Measurements from ENCODE around the gene OR2J2. TPM values are rescaled to one million over a fixed set of nuclear protein-coding genes. Genes with fewer than 3 reads are reported as not detected.
"Not testable (repeated sequence)": the region's sequence is repeated elsewhere in the genome, so short reads cannot be mapped to it uniquely, and the experiment has no call there.

OR2J2 gene
- total RNA-seq, 1 donor from 2014 or later: not detected

DNA sequence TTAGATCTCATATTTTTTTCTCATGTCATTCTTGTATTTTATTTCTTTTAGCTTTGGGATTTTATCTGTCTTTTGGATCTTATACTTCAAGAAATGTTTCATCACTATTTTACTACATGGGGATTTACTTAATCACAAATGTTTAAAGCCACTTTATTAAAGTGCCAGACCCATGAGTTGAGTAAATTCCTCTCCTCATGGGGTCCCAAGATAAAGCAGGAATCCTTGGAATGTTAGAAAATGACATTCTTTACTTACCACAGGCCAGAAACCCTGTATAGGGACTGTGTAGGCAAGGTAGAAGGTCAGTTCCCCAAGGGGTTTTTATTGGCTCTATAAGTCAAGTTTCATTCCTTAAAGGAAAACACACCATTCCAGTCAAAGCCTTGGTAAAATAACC is 28.4 kb upstream of the OR2J2 start:
- Mint-ChIP-seq H3K27me3 (ENCODE audit: low read depth, unreplicated experiment) (no peaks in the 10 kb centered on the region), H3K4me3 (ENCODE audit: unreplicated experiment) (no peak overlapping the region), H3K36me3 (ENCODE audit: low read depth, unreplicated experiment) (peaks cover 4% of the 10 kb centered on the region), H3K27ac (ENCODE audit: unreplicated experiment) (peak overlapping the region; percentile 92), H3K9me3 (ENCODE audit: unreplicated experiment) (peaks cover 8% of the 10 kb centered on the region), H3K4me1 (ENCODE audit: low read depth, unreplicated experiment) (no peaks in the 10 kb centered on the region)
- no peak for TF ChIP-seq CTCF (IDR thresholded peaks at IDR 0.05; ENCODE audit: insufficient read depth, low read depth, low read length)
- no peak for TF ChIP-seq EZH2 (IDR thresholded peaks at IDR 0.05; ENCODE audit: insufficient read depth, low read length)
- Histone ChIP-seq H4K20me1 (ENCODE audit: insufficient read depth, low read length) (no peaks in the 10 kb centered on the region), H3K27me3 (ENCODE audit: insufficient read depth, low read length) (no peaks in the 10 kb centered on the region), H3K36me3 (ENCODE audit: insufficient read depth, low read length) (no peaks in the 10 kb centered on the region), H3K4me1 (ENCODE audit: insufficient read depth, low read length) (no peaks in the 10 kb centered on the region), H3K9ac (ENCODE audit: low read length) (no peak overlapping the region), H3K4me3 (ENCODE audit: insufficient read depth, low read depth, low read length) (no peak overlapping the region), H3K27ac (ENCODE audit: low read depth, low read length) (no peak overlapping the region), H3K9me3 (ENCODE audit: insufficient read depth, low read depth, low read length) (no peaks in the 10 kb centered on the region), H3K4me2 (ENCODE audit: low read length) (no peak overlapping the region), H3K79me2 (ENCODE audit: insufficient read depth, low read length) (no peaks in the 10 kb centered on the region), H2AFZ (ENCODE audit: low read depth, low read length) (no peak overlapping the region)
- no peak for DNase-seq (ENCODE audit: low read depth)
- no peak for FAIRE-seq

DNA sequence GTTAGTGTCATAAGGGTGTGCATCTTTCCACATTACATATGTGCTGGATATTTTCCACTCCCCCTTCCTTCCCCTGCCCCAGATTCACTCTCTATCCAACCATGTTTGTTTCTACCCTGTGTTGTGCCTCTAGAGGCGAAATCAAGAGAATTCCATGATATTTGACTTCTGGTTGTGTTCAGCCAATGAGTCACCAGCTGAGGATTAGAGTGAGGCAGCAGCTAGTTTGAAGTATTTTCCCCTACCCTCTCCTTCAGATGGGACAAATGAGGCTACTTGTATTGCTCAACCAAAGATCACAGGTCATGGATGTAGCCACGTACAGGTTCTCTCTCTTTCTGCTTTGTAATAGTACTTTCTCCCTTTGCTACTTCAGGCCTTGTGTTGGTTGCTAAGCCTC is 24.5 kb upstream of the OR2J2 start:
- Mint-ChIP-seq H3K36me3 (ENCODE audit: low read depth, unreplicated experiment) (peaks cover 4% of the 10 kb centered on the region), H3K4me1 (ENCODE audit: low read depth, unreplicated experiment) (no peaks in the 10 kb centered on the region), H3K9me3 (ENCODE audit: unreplicated experiment) (peaks cover 12% of the 10 kb centered on the region), H3K27me3 (ENCODE audit: low read depth, unreplicated experiment) (no peaks in the 10 kb centered on the region), H3K27ac (ENCODE audit: unreplicated experiment) (peak overlapping the region; percentile 47), H3K4me3 (ENCODE audit: unreplicated experiment) (no peak overlapping the region)
- Histone ChIP-seq H3K4me2 (ENCODE audit: low read length) (no peak overlapping the region), H2AFZ (ENCODE audit: low read depth, low read length) (no peak overlapping the region), H3K4me3 (ENCODE audit: insufficient read depth, low read depth, low read length) (no peak overlapping the region), H3K9me3 (ENCODE audit: insufficient read depth, low read depth, low read length) (peaks cover 5% of the 10 kb centered on the region), H3K27me3 (ENCODE audit: insufficient read depth, low read length) (no peaks in the 10 kb centered on the region), H3K9ac (ENCODE audit: low read length) (no peak overlapping the region), H4K20me1 (ENCODE audit: insufficient read depth, low read length) (no peaks in the 10 kb centered on the region), H3K27ac (ENCODE audit: low read depth, low read length) (no peak overlapping the region), H3K36me3 (ENCODE audit: insufficient read depth, low read length) (no peaks in the 10 kb centered on the region), H3K79me2 (ENCODE audit: insufficient read depth, low read length) (no peaks in the 10 kb centered on the region), H3K4me1 (ENCODE audit: insufficient read depth, low read length) (no peaks in the 10 kb centered on the region)
- DNase-seq (ENCODE audit: low read depth) (no peak), FAIRE-seq (no peak)
- TF ChIP-seq EZH2 (IDR thresholded peaks at IDR 0.05; ENCODE audit: insufficient read depth, low read length) (no peak), CTCF (IDR thresholded peaks at IDR 0.05; ENCODE audit: insufficient read depth, low read depth, low read length) (no peak)

DNA sequence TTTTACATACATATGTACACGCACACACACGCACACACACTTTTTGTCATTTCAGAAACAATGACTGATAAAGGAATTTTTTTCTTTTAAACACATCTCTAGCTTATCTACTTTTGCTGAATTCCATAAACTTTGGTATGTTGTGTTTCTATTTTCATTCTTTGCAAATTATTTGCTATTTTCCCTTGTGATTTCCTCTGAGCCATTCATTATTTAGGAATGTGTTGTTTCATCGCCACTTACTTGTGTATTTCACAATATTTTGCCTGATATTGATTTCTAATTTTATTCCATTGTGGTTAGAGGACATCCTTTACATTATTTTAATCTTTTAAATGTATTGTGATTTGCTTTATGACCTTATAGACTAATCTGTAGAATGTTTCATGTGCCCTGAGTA is 23.6 kb upstream of the OR2J2 start:
- Histone ChIP-seq H4K20me1 (ENCODE audit: insufficient read depth, low read length) (no peaks in the 10 kb centered on the region), H3K27ac (ENCODE audit: low read depth, low read length) (no peak overlapping the region), H3K27me3 (ENCODE audit: insufficient read depth, low read length) (no peaks in the 10 kb centered on the region), H2AFZ (ENCODE audit: low read depth, low read length) (no peak overlapping the region), H3K9me3 (ENCODE audit: insufficient read depth, low read depth, low read length) (peaks cover 5% of the 10 kb centered on the region), H3K36me3 (ENCODE audit: insufficient read depth, low read length) (no peaks in the 10 kb centered on the region), H3K4me2 (ENCODE audit: low read length) (no peak overlapping the region), H3K4me3 (ENCODE audit: insufficient read depth, low read depth, low read length) (no peak overlapping the region), H3K79me2 (ENCODE audit: insufficient read depth, low read length) (no peaks in the 10 kb centered on the region), H3K4me1 (ENCODE audit: insufficient read depth, low read length) (no peaks in the 10 kb centered on the region), H3K9ac (ENCODE audit: low read length) (no peak overlapping the region)
- Mint-ChIP-seq H3K9me3 (ENCODE audit: unreplicated experiment) (peaks cover 13% of the 10 kb centered on the region), H3K36me3 (ENCODE audit: low read depth, unreplicated experiment) (peaks cover 4% of the 10 kb centered on the region), H3K4me1 (ENCODE audit: low read depth, unreplicated experiment) (no peaks in the 10 kb centered on the region), H3K4me3 (ENCODE audit: unreplicated experiment) (no peak overlapping the region), H3K27ac (ENCODE audit: unreplicated experiment) (peak overlapping the region; percentile 47), H3K27me3 (ENCODE audit: low read depth, unreplicated experiment) (no peaks in the 10 kb centered on the region)
- FAIRE-seq: no peak
- no peak for DNase-seq (ENCODE audit: low read depth)
- TF ChIP-seq EZH2 (IDR thresholded peaks at IDR 0.05; ENCODE audit: insufficient read depth, low read length) (no peak), CTCF (IDR thresholded peaks at IDR 0.05; ENCODE audit: insufficient read depth, low read depth, low read length) (no peak)

- H3K4me1 ChIP-seq (ENCODE audit: insufficient read depth, low read length); H3K9me3 ChIP-seq (ENCODE audit: insufficient read depth, low read depth, low read length); H3K79me2 ChIP-seq (ENCODE audit: insufficient read depth, low read length); H3K9ac ChIP-seq (ENCODE audit: low read length); H3K27me3 Mint-ChIP-seq (ENCODE audit: low read depth, unreplicated experiment); H3K4me3 Mint-ChIP-seq (ENCODE audit: unreplicated experiment); H3K4me1 Mint-ChIP-seq (ENCODE audit: low read depth, unreplicated experiment); H2AFZ ChIP-seq (ENCODE audit: low read depth, low read length); H3K4me2 ChIP-seq (ENCODE audit: low read length); H4K20me1 ChIP-seq (ENCODE audit: insufficient read depth, low read length); H3K27ac Mint-ChIP-seq (ENCODE audit: unreplicated experiment); H3K36me3 Mint-ChIP-seq (ENCODE audit: low read depth, unreplicated experiment); H3K36me3 ChIP-seq (ENCODE audit: insufficient read depth, low read length); H3K27me3 ChIP-seq (ENCODE audit: insufficient read depth, low read length); H3K9me3 Mint-ChIP-seq (ENCODE audit: unreplicated experiment); H3K4me3 ChIP-seq (ENCODE audit: insufficient read depth, low read depth, low read length); H3K27ac ChIP-seq (ENCODE audit: low read depth, low read length); DNase-seq (ENCODE audit: low read depth); FAIRE-seq: not testable (repeated sequence)
Measured at GRCh38 chr6:29149444-29149843, 21.3 kb upstream of the OR2J2 start.

Data from astrocyte (in vitro differentiated cells and primary cell).